Endometrial microvascular endothelial cells (primary cell): ENCODE results near the gene EMX2. TPM values are rescaled to one million over a fixed set of nuclear protein-coding genes. Genes with fewer than 3 reads are reported as not detected.
"Not testable (repeated sequence)": the region's sequence is repeated elsewhere in the genome, so short reads cannot be mapped to it uniquely, and the experiment has no call there.

ENCODE experiments used
- in situ Hi-C: cut with HindIII; loops from 2 replicates; pipeline ENCODE4 v1.10.0; 2017; ENCODE audit warnings: low sequenced_read_pairs, low pct_unique_long_range_greater_than_20kb; ENCODE audit errors: inconsistent ontology term
- total RNA-seq: library from RNA; depleted of rRNA; stranded (reverse); fragments of >200 nt; gene quantifications from one replicate; pipeline ENCODE4 v1.2.3, GENCODE V29; 2015; ENCODE audit errors: inconsistent ontology term

EMX2 gene
- not detected for total RNA-seq

- in situ Hi-C loops: no loop called here
These were observed at the start of gene EMX2 for GRCh38 chr10:117542706-117543224. EMX2 (plus strand) TSS chr10:117542746; CDS start chr10:117543268, 522 bp downstream.

DNA sequence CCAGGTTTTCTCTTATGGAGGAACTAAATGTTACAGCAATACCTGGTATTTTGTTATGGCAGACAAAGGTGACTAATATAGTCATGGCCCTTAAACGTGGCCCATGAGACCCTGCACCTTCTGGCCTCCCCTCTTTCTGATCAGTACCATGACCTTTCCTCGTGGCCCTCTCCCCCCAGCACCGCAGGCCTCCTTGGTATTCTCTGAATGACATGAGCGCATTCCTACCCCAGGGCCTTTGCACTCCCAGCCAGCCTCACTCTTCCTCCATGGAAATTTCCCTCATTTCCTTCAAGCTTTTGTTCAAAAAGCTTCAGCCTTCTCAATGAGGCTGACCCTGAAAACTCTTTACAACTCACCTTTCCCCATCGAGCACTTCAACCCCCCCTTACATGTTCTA, 46.5 kb upstream of the EMX2 start:
- in situ Hi-C loops: no loop called here

DNA sequence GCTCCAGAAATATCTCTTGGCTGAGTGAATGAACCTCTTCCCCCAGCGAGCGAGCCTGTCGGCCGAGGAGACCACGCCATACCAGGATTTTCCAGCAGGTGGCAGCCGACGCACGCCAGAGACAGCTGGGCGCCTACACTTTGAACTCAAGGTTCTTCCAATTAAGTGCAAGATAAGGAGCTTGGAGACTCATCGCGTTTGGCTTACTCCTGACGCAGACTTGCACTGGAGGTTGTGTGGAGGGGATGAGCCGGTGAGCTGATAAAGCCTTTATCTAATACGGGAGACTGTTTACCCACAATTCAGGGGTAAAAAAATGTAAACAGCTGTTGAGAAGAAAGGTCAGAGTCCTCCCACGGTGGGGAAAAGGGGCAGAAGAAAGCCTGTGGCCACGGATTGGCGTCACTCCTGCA, 45.9 kb upstream of the EMX2 start:
- in situ Hi-C loops: no loop called here

DNA sequence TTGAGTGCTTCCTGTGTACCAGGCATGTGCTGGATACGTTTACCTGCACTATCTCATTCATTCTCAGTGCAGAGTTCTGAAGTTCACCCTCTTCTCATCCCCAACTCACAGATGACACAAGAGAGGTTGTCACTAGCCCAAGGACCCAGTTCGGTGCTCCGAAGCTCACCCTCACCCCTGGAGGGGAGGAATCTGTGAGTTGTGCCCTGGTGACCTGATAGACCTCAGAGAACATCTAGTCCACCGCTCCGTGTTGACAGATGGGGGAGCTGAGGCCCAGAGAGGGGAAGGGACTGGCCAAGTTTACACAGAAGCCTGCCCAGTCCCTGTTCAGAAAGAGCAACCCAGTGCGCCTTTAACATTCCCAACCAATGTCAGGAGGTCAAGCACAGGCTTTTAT, 44.8 kb upstream of the EMX2 start:
- in situ Hi-C loops: no loop called here

DNA sequence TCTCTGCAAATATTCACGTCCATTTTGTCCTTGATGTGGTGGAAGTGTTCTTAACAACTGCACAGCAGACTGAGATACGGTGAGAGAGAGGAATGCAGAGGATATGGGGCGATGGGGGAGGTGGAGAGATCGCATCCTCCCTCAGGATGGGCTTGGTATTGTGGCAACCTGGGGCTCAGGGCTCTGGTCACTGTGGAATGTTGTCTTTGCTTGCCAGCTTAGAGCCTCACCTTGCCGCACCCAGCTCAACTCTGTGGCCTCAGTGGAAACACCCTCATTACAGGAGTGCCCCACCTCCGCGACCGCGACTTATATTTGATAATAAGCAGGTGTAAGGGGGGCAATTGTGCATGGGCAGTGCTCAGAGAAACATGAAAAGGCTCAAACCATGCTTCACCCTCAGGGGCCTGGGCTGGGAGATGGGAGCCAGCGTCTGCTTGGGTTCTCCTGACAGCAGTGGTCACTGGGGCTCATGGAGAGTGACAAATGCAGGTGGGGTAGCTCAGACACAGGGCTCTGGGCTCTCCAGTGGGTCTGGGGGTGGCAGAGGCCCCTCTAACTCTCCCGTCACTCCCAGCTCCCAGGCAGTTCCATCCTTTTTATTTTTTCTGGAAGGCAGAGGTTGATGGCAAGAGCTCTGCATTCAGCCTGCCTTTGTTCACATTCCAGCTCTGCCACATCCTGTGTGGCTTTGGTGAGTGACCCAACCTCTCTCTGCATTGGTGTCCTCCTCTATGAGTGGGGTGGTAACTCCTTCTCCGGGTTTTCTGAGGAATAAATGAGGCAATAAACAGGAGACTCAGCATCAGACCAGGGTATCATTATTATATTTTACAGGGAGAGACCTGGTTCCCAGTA, 43.1 kb upstream of the EMX2 start:
- in situ Hi-C loops: no loop called here

DNA sequence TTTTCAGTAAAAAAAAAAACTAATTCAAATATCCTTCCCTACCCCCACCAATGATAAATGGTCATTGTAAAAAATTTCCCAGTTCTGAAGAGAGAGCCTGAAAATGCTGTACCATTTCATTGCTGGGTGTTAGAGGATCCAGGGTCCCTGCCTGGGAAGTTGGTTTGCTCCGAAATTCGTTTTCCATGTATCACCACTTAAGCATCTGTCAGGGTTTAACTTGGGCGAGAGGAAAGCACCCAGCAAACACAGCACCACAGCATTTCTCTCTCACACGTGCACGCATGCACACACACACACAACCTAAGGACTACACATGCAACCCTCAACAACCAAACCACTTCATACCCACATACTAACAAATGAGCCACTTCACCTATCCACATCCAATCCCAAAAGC, 42.1 kb upstream of the EMX2 start:
- in situ Hi-C loops: no loop called here

DNA sequence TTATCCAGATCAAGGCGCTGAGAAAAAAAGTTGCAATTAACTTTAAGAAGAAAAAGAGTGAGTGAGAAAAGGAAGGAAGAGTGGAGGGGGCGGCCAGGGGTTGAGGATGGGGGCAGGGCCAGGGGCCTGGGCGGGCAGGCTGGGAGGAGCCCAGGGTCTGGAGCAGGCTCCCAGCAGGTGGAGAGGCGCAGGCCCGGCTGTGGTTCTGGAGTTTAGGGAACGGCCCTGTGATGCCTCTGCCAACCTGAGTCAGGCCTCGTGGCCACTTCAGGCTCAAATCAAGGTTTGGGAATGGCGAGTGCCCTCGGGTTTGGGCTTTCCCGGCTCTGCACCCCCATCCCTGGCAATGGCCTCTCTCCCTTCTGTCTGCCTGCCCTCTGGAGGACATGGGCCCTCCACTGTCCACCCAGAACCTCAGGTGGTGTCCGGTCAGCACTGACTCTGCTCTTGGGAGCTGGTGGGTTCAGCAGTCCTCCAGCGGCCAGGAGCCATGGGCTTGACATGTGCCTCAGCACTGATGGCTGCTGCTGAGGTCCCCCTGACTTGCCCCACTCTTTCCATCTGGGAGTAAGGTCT, 41.0 kb upstream of the EMX2 start:
- in situ Hi-C loops: no loop called here

DNA sequence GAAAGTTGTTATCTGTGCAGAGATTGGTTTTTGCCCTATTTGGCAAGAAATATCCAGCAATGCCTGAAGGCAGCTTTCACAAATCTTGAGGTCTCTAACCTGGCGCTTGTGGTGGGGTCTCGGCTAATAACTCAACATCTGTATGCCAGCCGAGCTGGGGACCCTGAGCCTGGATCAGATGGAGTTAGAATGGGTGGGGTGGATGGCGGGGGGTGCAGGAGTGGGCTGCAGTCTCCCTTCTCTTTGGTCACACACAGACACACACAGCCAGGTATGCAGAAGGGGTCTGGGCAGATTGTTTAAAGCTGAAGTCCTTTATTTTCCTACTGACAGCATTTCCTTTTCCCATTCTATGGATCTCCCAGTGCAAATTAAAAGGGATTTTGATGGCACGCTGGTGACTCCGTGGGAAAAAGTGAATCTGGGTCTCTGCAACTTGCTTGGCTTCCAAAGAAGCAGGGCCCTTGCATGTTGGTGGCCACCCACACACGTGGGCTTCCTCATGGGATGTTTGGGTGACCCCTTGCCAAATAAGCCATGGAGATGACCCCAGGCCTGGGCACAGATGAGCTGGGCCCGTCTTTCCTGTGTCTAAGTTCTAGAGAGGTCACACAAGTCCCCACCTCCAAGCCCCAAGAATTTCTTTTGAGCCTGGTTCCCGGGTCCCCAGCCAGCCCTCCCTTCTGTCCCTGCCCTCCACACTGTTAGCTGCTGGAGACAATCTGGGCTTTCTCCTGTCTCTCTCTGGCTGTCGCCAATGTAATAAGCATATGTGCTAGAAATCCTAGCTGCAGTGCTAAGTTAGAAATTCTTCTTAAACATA, 39.9 kb upstream of the EMX2 start:
- in situ Hi-C loops: no loop called here

GRCh38 chr10:117503244-117504205, 39.0 kb upstream of the EMX2 start:
- in situ Hi-C loops: no loop called here

DNA sequence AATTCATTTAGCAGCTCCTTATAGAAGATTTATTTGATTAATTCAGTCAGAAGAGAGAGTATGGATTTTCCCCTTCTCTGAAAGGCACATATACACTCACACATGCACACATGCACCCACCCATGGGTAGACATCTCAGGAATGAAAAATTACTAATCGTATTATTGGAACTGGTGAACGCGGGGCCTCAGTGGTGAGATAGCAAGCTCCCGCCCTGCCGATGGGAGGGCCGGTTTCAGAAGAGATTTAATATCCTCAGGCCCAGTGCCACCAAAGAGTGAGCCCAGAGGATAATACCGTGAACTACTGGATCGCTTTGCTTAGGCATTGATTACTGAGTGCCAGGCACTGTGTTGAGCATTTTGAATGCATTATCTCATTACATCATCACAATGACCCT, 38.0 kb upstream of the EMX2 start:
- in situ Hi-C loops: no loop called here

DNA sequence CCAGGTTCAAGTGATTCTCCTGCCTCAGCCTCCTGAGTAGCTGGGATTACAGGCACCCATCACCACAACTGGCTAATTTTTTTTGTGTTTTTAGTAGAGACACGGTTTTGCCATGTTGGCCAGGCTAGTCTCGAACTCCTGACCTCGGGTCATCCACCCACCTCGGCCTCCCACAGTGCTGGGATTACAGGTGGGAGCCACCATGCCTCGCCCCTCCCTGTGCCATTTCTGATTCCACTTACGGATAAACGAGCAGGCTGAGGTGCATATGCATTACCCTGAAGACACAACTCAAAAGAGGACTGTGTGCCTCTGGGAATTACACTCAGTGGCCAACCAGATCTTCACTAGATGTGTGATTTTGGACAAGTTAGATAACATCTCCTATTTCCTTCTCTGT, 35.5 kb upstream of the EMX2 start:
- in situ Hi-C loops: not testable (repeated sequence)

- in situ Hi-C loops: no loop called here
These were observed 33.0 kb upstream of the EMX2 start for GRCh38 chr10:117509573-117509972.

DNA sequence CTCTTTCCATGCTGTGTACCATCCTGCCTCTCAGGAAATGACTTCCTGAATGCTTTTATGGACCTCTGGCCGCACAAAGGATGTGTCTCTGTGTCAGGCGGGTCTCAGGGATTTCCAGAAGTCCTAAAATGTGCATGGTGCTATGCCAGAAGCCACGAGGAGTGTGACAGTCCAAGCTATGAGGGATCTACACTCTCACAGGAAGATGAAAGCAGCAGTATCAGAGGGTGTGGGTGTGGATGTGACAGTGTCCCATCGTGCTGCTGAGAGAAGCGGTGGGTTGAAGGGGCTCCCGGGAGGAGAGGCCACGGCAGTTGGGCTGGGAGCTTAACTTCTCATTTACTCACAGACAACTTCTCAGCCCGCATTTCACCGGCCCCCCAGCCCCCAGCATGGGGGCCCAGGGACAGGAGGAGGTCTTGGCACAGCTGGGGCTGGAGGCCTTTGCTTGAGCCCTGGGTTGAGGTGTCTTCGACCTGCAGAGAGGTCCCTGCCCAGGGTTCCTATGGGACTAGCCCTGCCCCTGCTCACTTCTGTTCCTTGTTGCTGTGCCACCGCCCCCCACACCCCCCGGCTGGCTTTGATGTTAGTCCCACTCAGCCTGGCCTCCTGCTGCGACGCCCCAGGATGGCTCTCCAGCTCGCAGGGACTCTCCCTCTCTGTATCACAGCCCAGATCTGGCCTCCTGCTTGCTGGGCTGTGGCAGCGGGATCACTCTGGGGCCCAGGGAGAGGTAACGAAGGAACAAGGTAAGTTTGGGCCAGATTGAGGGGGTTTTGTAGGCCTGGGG, 30.8 kb upstream of the EMX2 start:
- in situ Hi-C loops: no loop called here

- in situ Hi-C loops: no loop called here
These were observed 27.6 kb upstream of the EMX2 start for GRCh38 chr10:117514971-117515370.

DNA sequence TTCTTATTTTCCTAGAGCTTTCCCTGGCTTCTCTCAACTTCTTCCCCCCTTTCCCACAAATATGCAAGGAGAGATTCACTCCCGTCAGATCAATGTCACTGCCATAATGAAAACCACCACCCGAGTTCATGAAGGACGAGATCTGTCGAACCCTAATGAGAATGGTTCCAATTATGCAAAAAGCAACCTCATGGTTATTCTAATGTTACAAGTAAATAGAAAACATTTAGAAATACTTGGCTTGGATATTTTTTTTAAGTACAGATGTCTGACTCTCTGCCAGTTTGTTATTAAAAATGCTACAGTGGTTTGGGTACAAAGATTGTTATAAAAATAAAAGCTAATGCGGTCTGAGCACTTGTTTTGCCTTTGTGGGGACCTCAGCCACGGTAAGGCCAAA, 25.9 kb upstream of the EMX2 start:
- in situ Hi-C loops: no loop called here

- in situ Hi-C loops: no loop called here
These were observed 24.3 kb upstream of the EMX2 start for GRCh38 chr10:117518246-117518645.

DNA sequence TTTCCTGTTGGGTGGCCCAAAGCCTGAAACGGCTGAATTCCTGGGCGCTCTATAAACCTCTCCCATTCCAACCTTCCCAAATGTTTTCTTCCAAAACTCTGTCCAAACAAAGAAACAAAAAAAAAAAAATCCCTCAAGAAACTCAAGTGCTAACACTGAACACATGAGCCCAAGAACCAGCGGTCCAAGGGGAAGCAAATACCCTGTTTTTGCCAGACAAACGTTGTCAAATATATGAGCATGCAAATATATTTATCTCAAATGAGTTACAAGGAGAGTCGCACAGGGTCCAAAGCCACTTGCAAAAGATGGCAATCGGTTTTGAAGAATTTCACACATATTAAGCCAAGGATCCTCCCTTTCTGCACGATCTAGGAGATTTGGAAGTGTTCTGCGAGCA, 23.3 kb upstream of the EMX2 start:
- in situ Hi-C loops: no loop called here

GRCh38 chr10:117519879-117520278, 22.7 kb upstream of the EMX2 start:
- in situ Hi-C loops: no loop called here
